Lung (tissue), 12 donors: ENCODE data around the gene SLC6A9. TPM values are rescaled to one million over a fixed set of nuclear protein-coding genes. Genes with fewer than 3 reads are reported as not detected.

Experiments used
- ATAC-seq: fragments of 200-7000 bp; cut with Tn5 transposase; one replicate; pipeline ENCODE4 v1.9.1; 2020; ENCODE audit warnings: moderate number of reproducible peaks; ENCODE audit not compliant: insufficient read depth, low FRiP score
- DNase-seq, 3 donors: peaks; one replicate each; pipeline ENCODE4 v3.0.0-alpha.2; 2013 to 2017
- H3K27ac ChIP-seq, 2 donors: one replicate each; pipeline ENCODE4 v1.5.1; 2013; ENCODE audit warnings: mild to moderate bottlenecking in 2 of 2, moderate library complexity in 2 of 2, control low read depth in 1 of 2, inconsistent platforms in 1 of 2, low read depth in 1 of 2, low read length in 1 of 2
- H3K27me3 ChIP-seq, 3 donors: one replicate each; pipeline ENCODE4 v1.5.1; 2013; ENCODE audit warnings: low read length in 2 of 3; ENCODE audit not compliant: control insufficient read depth in 3 of 3, insufficient read depth in 3 of 3
- H3K36me3 ChIP-seq, 4 donors: one replicate each; pipeline ENCODE4 v1.5.1; 2013; ENCODE audit warnings: low read length in 4 of 4, mild to moderate bottlenecking in 1 of 4, moderate library complexity in 1 of 4; ENCODE audit not compliant: control insufficient read depth in 4 of 4, insufficient read depth in 4 of 4
- H3K4me1 ChIP-seq, 5 donors: one replicate each; pipeline ENCODE4 v1.5.1; 2013; ENCODE audit warnings: low read length in 5 of 5, mild to moderate bottlenecking in 2 of 5, moderate library complexity in 1 of 5; ENCODE audit not compliant: control insufficient read depth in 5 of 5, insufficient read depth in 5 of 5
- H3K4me3 ChIP-seq: one replicate; pipeline ENCODE4 v1.5.1; 2013; ENCODE audit warnings: mild to moderate bottlenecking, control low read depth, moderate library complexity
- H3K9ac ChIP-seq, 2 donors: one replicate each; pipeline ENCODE4 v1.5.1; 2013; ENCODE audit warnings: low read length in 2 of 2, control low read depth in 1 of 2; ENCODE audit not compliant: insufficient read depth in 1 of 2
- H3K9me3 ChIP-seq, 4 donors: one replicate each; pipeline ENCODE4 v1.5.1; 2013; ENCODE audit warnings: low read length in 3 of 4, mild to moderate bottlenecking in 1 of 4, moderate library complexity in 1 of 4; ENCODE audit not compliant: control insufficient read depth in 4 of 4, insufficient read depth in 3 of 4
- WGBS, 2 donors: extraction: QIAGEN DNeasy Blood & Tissue Kit; methylation state at CpG; one replicate each; pipeline ENCODE4 v1.1.7; 2013; 5-methylcytosine and 5-hydroxymethylcytosine counted together
- polyA plus RNA-seq, 2 donors: library from polyadenylated mRNA; stranded (reverse); fragments of 200-250 nt; gene quantifications; one replicate each; pipeline ENCODE4 v1.2.1, GENCODE V29; 2013
- total RNA-seq, 2 donors: library from RNA; depleted of rRNA in 1 of 2; stranded (reverse); fragments of >200 nt in 1 of 2; gene quantifications; one replicate each; pipeline ENCODE4 v1.2.1, GENCODE V29; 2014 to 2021
- TF ChIP-seq, protein P1 (sequence below): IDR thresholded peaks from 2 replicates; pipeline ENCODE4 v1.5.1; 2012; ENCODE audit warnings: mild to moderate bottlenecking; ENCODE audit errors: control extremely low read depth, extremely low read depth
- donor health status: control.
- donor health status: control.
- donor health status: Bipolar disorder and iron deficiency.
- donor health status: healthy.
- donor health status: DM: yes; HTN: yes; CAD: no.

Gene SLC6A9
- total and polyA plus RNA-seq, 4 donors, result 8.7 to 29.9 (median 9.4) TPM

DNA sequence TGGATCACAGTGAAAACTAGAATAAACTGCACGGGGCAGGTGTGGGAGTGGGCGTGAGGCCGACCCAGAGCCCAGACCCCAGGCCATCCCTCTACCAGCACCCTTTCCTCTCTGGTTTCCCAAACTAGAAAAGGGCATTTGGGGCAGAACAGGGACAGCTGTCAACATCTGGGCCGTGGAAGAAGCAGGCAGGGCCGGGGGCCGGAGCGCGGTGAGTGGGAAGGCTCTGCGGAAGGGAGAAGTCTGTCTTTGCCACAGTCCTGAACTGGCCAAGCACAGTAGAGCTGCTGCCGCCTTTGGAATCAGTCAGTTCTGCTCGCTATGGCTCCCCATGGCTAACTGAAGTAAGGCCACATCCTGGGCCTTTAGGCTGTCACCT lies 33.3 kb downstream of the SLC6A9 start:
- Histone ChIP-seq H3K27ac (no peak overlapping the region), H3K36me3 (peaks cover 0 to 10% (median 4%) of the 10 kb centered on the region in 4 donors), H3K27me3 (no peaks in the 10 kb centered on the region), H3K9ac (no peak overlapping the region), H3K9me3 (no peaks in the 10 kb centered on the region), H3K4me1 (peaks cover 0 to 12% (median 0%) of the 10 kb centered on the region in 5 donors), H3K4me3 (no peak overlapping the region)
- DNase-seq, result no peak
- TF ChIP-seq, protein P1, sequence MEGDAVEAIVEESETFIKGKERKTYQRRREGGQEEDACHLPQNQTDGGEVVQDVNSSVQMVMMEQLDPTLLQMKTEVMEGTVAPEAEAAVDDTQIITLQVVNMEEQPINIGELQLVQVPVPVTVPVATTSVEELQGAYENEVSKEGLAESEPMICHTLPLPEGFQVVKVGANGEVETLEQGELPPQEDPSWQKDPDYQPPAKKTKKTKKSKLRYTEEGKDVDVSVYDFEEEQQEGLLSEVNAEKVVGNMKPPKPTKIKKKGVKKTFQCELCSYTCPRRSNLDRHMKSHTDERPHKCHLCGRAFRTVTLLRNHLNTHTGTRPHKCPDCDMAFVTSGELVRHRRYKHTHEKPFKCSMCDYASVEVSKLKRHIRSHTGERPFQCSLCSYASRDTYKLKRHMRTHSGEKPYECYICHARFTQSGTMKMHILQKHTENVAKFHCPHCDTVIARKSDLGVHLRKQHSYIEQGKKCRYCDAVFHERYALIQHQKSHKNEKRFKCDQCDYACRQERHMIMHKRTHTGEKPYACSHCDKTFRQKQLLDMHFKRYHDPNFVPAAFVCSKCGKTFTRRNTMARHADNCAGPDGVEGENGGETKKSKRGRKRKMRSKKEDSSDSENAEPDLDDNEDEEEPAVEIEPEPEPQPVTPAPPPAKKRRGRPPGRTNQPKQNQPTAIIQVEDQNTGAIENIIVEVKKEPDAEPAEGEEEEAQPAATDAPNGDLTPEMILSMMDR, result no peak
- ATAC-seq, result no peak
- WGBS, 2 donors, result 87 to 93% methylated on average over 11 of the region's 11 CpGs

DNA sequence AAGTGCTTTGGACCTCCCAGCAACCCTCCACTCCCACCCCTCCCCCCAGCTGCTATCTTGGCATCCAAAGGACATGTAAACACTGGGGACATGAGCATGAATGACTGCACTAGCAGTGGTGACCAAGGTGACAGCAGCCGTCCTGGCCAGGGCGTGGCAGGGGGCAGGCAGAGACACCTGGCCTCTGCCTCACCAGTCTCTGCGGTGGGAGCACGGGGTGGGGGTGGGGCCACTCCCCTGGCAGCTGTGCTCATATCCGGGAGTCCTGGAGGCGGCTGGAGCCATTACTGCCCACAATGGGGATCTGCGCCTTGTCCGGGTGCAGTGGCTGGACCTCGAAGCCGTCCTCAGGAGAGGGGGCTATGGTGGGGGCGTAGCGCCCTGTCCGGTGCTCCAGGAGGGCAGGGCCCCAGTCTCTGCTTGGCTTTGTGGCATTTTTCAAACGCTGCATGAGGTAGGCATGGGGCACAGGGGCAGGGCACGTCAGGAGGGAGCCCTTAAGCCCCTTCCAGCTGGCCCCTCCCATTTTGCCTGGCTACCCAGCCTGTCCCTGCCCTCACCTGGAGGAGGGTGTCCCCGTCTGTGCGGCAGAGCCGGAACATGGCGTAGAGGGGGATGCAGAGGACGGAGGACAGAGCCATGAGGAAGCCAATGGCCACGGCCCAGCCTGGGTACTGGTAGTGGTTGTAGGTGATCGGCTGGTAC lies 33.8 kb downstream of the SLC6A9 start:
- WGBS, 2 donors, result 81 to 90% methylated on average over 21 to 22 of the region's 22 CpGs
- H3K27me3 ChIP-seq, result no peaks in the 10 kb centered on the region

DNA sequence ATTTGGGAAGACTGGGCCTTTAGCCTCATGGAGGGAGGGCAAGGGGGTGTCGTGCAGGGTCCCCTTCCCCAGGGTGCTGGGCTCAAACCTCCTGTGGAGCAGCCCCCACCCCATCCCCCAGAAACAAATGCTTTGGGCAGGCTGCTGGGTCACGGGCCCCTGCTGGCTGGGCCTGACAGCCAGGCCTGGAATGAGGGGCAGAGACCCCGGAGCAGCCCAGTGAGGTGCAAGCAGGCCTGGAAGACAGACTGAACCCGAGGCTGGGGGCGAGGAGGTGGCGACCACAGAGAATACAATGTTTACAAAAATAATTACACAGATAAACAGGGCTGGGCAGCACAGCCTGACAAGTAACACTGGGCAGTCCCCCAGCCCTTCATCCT lies 34.5 kb downstream of the SLC6A9 start:
- Histone ChIP-seq H3K4me1 (peaks cover 0 to 12% (median 6%) of the 10 kb centered on the region in 5 donors), H3K9ac (no peak overlapping the region), H3K27me3 (no peaks in the 10 kb centered on the region), H3K9me3 (no peaks in the 10 kb centered on the region), H3K4me3 (no peak overlapping the region), H3K36me3 (peaks cover 0 to 10% (median 3%) of the 10 kb centered on the region in 4 donors), H3K27ac (no peak overlapping the region)
- DNase-seq (no peak), ATAC-seq (no peak)
- TF ChIP-seq, protein P1, result no peak
- WGBS, 2 donors, result 81 to 88% methylated on average over 6 of the region's 6 CpGs

More for the DNA sequence above, 33.8 kb downstream of the SLC6A9 start:
- Histone ChIP-seq H3K4me1 (peaks cover 0 to 12% (median 3%) of the 10 kb centered on the region in 5 donors), H3K36me3 (peaks cover 0 to 10% (median 3%) of the 10 kb centered on the region in 4 donors), H3K9ac (no peak overlapping the region), H3K27ac (no peak overlapping the region), H3K9me3 (no peaks in the 10 kb centered on the region), H3K4me3 (no peak overlapping the region)
- ATAC-seq, result no peak
- TF ChIP-seq, protein P1, result no peak
- DNase-seq, result no peak
